DOHH2 (cell line): Measurements from ENCODE around the gene MAGI1.

Experiments
- EZH2phosphoT487 ChIP-seq: fragments of 200-600 bp; sonication (generic); IDR thresholded peaks from 2 replicates; pipeline ENCODE4 v1.6.1; 2017; ENCODE audit warnings: borderline replicate concordance, mild to moderate bottlenecking, antibody characterized with exemption, low read length, moderate library complexity, mixed read lengths
- TF ChIP-seq, protein P1 (sequence below): fragments of 200-600 bp; sonication (generic); IDR thresholded peaks from one replicate; pipeline ENCODE4 v1.5.1; 2014; ENCODE audit warnings: antibody characterized with exemption, mild to moderate bottlenecking, low read depth, low read length; ENCODE audit not compliant: poor library complexity, severe bottlenecking

DNA sequence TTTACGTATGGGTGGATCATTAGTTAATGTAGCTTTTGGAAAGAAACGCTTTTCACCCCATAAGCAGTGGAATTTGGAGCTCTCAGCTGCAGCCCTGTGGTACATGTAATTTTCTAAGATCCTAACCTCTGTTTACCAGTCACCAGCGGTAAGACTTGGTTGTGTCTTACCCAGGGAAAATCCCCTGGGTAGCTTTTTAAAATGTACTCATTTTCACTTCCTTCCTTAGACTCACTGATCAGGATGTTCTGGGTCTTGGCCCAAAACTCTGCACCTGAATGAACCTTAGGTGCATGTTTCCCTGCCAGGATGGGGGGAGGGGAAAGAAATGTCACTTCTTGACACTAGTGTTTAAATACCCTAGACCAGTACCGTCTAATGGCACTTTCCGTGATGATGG is 605.2 kb downstream of the MAGI1 start:
- TF ChIP-seq, protein P1, sequence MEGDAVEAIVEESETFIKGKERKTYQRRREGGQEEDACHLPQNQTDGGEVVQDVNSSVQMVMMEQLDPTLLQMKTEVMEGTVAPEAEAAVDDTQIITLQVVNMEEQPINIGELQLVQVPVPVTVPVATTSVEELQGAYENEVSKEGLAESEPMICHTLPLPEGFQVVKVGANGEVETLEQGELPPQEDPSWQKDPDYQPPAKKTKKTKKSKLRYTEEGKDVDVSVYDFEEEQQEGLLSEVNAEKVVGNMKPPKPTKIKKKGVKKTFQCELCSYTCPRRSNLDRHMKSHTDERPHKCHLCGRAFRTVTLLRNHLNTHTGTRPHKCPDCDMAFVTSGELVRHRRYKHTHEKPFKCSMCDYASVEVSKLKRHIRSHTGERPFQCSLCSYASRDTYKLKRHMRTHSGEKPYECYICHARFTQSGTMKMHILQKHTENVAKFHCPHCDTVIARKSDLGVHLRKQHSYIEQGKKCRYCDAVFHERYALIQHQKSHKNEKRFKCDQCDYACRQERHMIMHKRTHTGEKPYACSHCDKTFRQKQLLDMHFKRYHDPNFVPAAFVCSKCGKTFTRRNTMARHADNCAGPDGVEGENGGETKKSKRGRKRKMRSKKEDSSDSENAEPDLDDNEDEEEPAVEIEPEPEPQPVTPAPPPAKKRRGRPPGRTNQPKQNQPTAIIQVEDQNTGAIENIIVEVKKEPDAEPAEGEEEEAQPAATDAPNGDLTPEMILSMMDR: no peak
- TF ChIP-seq EZH2phosphoT487: no peak
